KG1 (cell line): ENCODE results near the gene ZC3H7B.
"Not testable (repeated sequence)": the region's sequence is repeated elsewhere in the genome, so short reads cannot be mapped to it uniquely, and the experiment has no call there.

Experiments
- DNase-seq: peaks from one replicate; lab custom pipeline; 2025; lab: John Stamatoyannopoulos, UW

ZC3H7B gene

GRCh38 chr22:41301085-41302020, at the start of gene ZC3H7B:
Gene ZC3H7B, plus strand, starts transcription at chr22:41301525. Its CDS starts 19,136 bp downstream, at chr22:41320661.
- peak; percentile 62 for DNase-seq

- no peak for DNase-seq
Measured at GRCh38 chr22:41252365-41252764, 49.0 kb upstream of the ZC3H7B start.

GRCh38 chr22:41254230-41254629, 47.1 kb upstream of the ZC3H7B start:
- no peak for DNase-seq

- DNase-seq = no peak
Measured at GRCh38 chr22:41256254-41257253, 44.8 kb upstream of the ZC3H7B start.

- no peak for DNase-seq
Measured at GRCh38 chr22:41257696-41258095, 43.6 kb upstream of the ZC3H7B start.

- DNase-seq = not testable (repeated sequence)
Measured at GRCh38 chr22:41259756-41260155, 41.6 kb upstream of the ZC3H7B start.

GRCh38 chr22:41260871-41261270, 40.5 kb upstream of the ZC3H7B start:
- DNase-seq = no peak

- no peak for DNase-seq
Measured at GRCh38 chr22:41261541-41262249, 39.6 kb upstream of the ZC3H7B start.

GRCh38 chr22:41262250-41262765, 39.0 kb upstream of the ZC3H7B start:
- no peak for DNase-seq

GRCh38 chr22:41263704-41264103, 37.6 kb upstream of the ZC3H7B start:
- DNase-seq = no peak

- DNase-seq = no peak
Measured at GRCh38 chr22:41264408-41264941, 36.9 kb upstream of the ZC3H7B start.

- DNase-seq = no peak
Measured at GRCh38 chr22:41267958-41268357, 33.4 kb upstream of the ZC3H7B start.

- DNase-seq = no peak
Measured at GRCh38 chr22:41271787-41272186, 29.5 kb upstream of the ZC3H7B start.

GRCh38 chr22:41273128-41273527, 28.2 kb upstream of the ZC3H7B start:
- no peak for DNase-seq

GRCh38 chr22:41274856-41275255, 26.5 kb upstream of the ZC3H7B start:
- no peak for DNase-seq

GRCh38 chr22:41280065-41280464, 21.3 kb upstream of the ZC3H7B start:
- DNase-seq = no peak

- no peak for DNase-seq
Measured at GRCh38 chr22:41280854-41281253, 20.5 kb upstream of the ZC3H7B start.

GRCh38 chr22:41284465-41284864, 16.9 kb upstream of the ZC3H7B start:
- no peak for DNase-seq

GRCh38 chr22:41285441-41285819, 15.9 kb upstream of the ZC3H7B start:
- peak; percentile 41 for DNase-seq

- peak; percentile 87 for DNase-seq
Measured at GRCh38 chr22:41285820-41286638, 15.3 kb upstream of the ZC3H7B start, which contains the start of gene RANGAP1. Gene RANGAP1, minus strand, starts transcription at chr22:41286187. Its CDS starts 5,143 bp downstream, at chr22:41281044.
